IPS-20b (cell line): ENCODE results near the gene ZFYVE21.

ENCODE experiments used
- H3K27ac ChIP-seq: one replicate; pipeline ENCODE4 v1.5.1; 2013; ENCODE audit warnings: low read length
- H3K27me3 ChIP-seq: 2 replicates; pipeline ENCODE4 v1.6.1; 2013; ENCODE audit warnings: mild to moderate bottlenecking, low read length, inconsistent platforms; ENCODE audit not compliant: insufficient read depth
- H3K36me3 ChIP-seq: 2 replicates; pipeline ENCODE4 v1.6.1; 2013; ENCODE audit warnings: low read depth, mild to moderate bottlenecking, inconsistent platforms, low read length, moderate library complexity; ENCODE audit not compliant: insufficient read depth
- H3K4me1 ChIP-seq: 2 replicates; pipeline ENCODE4 v1.6.1; 2013; ENCODE audit warnings: mild to moderate bottlenecking, control low read depth, inconsistent platforms, low read length, moderate library complexity; ENCODE audit not compliant: insufficient read depth
- H3K4me3 ChIP-seq: 2 replicates; pipeline ENCODE4 v1.5.1; 2013; ENCODE audit warnings: mild to moderate bottlenecking, low read length, inconsistent platforms
- H3K9ac ChIP-seq: 2 replicates; pipeline ENCODE4 v1.6.1; 2013; ENCODE audit warnings: low read depth, mild to moderate bottlenecking, inconsistent platforms, low read length, moderate library complexity
- H3K9me3 ChIP-seq: 2 replicates; pipeline ENCODE4 v1.6.1; 2013; ENCODE audit warnings: mild to moderate bottlenecking, low read depth, low read length, inconsistent platforms; ENCODE audit not compliant: insufficient read depth

Gene ZFYVE21

GRCh38 chr14:103715052-103716000 is at the start of gene ZFYVE21, which contains the start of gene XRCC3:
Gene ZFYVE21 (plus strand): TSS chr14:103715810. CDS start chr14:103715842, 32 bp downstream.
Gene XRCC3 (minus strand): TSS chr14:103715451. CDS start chr14:103711087, 4,364 bp downstream.
- H3K27me3 ChIP-seq = peaks cover 4% of the 10 kb centered on the region; the same call in 1 of the 2 replicates
- peak within 1 kb of the TSS; percentile 72 for H3K4me3 ChIP-seq
- H3K9ac ChIP-seq = peak within 1 kb of the TSS; percentile 86
- no peak within 1 kb of the TSS for H3K27ac ChIP-seq
- H3K36me3 ChIP-seq = peaks cover 9% of the 10 kb centered on the region
- H3K9me3 ChIP-seq = no peaks in the 10 kb centered on the region
- peaks cover 14% of the 10 kb centered on the region for H3K4me1 ChIP-seq

DNA sequence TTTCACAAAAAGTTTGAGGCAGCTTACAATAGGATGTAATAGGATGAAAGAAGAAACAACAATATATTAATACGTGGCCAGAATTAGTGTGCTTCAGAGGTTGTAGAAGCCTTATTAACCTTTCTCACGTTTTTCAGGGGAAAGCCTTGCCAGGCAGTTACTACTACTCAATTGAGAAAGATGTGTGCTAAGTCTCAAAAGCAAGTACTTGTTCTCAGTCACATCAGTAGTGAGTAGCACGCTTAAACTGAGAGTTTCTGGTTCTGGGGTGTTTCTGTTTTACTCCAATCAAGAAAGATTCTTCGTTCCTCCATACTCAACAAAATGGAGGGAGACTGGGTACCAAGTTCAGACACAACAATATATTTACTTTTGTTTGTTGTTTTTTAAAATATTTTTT is 47.9 kb upstream of the ZFYVE21 start:
- Histone ChIP-seq H3K27me3 (no peaks in the 10 kb centered on the region), H3K4me1 (no peaks in the 10 kb centered on the region), H3K4me3 (no peak overlapping the region), H3K9ac (no peak overlapping the region), H3K9me3 (no peaks in the 10 kb centered on the region), H3K27ac (no peak overlapping the region), H3K36me3 (peaks cover 80% of the 10 kb centered on the region)

GRCh38 chr14:103668117-103668516 is 47.5 kb upstream of the ZFYVE21 start:
- Histone ChIP-seq H3K9ac (no peak overlapping the region), H3K27me3 (no peaks in the 10 kb centered on the region), H3K36me3 (peaks cover 80% of the 10 kb centered on the region), H3K4me1 (no peaks in the 10 kb centered on the region), H3K27ac (no peak overlapping the region), H3K4me3 (no peak overlapping the region), H3K9me3 (no peaks in the 10 kb centered on the region)

DNA sequence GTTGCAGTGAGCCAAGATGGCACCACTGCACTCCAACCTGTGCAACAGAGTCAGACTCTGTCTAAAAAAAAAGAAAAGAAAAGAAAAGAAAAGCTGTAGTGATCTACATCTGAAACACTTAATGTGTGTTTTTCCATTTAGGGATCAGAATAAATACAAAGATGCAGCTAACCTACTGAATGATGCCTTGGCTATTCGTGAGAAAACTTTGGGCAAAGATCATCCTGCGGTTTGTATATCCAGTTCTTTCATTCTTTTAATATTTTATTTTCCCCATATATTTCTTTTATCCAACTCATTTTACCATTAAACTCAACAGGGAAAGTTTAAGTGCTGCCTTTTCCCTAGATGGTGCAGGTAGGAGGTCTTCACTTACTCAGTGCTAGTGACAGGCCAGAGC is 46.2 kb upstream of the ZFYVE21 start:
- no peaks in the 10 kb centered on the region for H3K9me3 ChIP-seq
- H3K27ac ChIP-seq = no peak overlapping the region
- H3K9ac ChIP-seq = no peak overlapping the region
- H3K4me3 ChIP-seq = no peak overlapping the region
- peaks cover 80% of the 10 kb centered on the region for H3K36me3 ChIP-seq
- H3K27me3 ChIP-seq = no peaks in the 10 kb centered on the region
- H3K4me1 ChIP-seq = no peaks in the 10 kb centered on the region

GRCh38 chr14:103671911-103672310 is 43.7 kb upstream of the ZFYVE21 start:
- Histone ChIP-seq H3K27me3 (no peaks in the 10 kb centered on the region), H3K36me3 (peaks cover 92% of the 10 kb centered on the region), H3K9me3 (no peaks in the 10 kb centered on the region), H3K27ac (no peak overlapping the region), H3K4me1 (no peaks in the 10 kb centered on the region), H3K4me3 (no peak overlapping the region), H3K9ac (no peak overlapping the region)

- peaks cover 100% of the 10 kb centered on the region for H3K36me3 ChIP-seq
- no peak overlapping the region for H3K4me3 ChIP-seq
- H3K9ac ChIP-seq = no peak overlapping the region
Observed at GRCh38 chr14:103675957-103676356, 39.7 kb upstream of the ZFYVE21 start.

GRCh38 chr14:103676881-103677675 is 38.5 kb upstream of the ZFYVE21 start:
- Histone ChIP-seq H3K4me1 (no peaks in the 10 kb centered on the region), H3K4me3 (no peak overlapping the region), H3K27ac (no peak overlapping the region), H3K27me3 (no peaks in the 10 kb centered on the region), H3K36me3 (peaks cover 98% of the 10 kb centered on the region), H3K9me3 (no peaks in the 10 kb centered on the region), H3K9ac (no peak overlapping the region)

More at GRCh38 chr14:103675957-103676356, 39.7 kb upstream of the ZFYVE21 start:
- no peaks in the 10 kb centered on the region for H3K27me3 ChIP-seq
- no peak overlapping the region for H3K27ac ChIP-seq
- H3K9me3 ChIP-seq = no peaks in the 10 kb centered on the region
- H3K4me1 ChIP-seq = no peaks in the 10 kb centered on the region

DNA sequence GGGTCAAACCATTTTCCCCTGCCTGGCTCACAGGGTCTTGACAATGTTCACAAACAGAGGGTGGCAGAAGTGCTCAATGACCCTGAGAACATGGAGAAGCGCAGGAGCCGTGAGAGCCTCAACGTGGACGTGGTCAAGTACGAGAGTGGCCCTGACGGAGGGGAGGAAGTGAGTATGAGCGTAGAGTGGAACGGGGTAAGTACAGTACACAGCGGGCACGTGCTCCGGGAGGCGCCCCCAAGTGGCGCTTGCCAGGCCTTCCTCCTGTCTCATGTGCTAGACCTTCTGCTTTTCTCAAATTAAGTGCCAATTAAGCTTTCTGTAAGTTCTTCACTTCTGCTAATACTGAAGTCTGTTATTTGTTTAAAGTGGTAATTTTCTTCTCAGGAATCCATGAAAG is 36.3 kb upstream of the ZFYVE21 start:
- Histone ChIP-seq H3K27me3 (no peaks in the 10 kb centered on the region), H3K27ac (no peak overlapping the region), H3K4me1 (no peaks in the 10 kb centered on the region), H3K9me3 (no peaks in the 10 kb centered on the region), H3K9ac (no peak overlapping the region), H3K36me3 (peaks cover 93% of the 10 kb centered on the region), H3K4me3 (no peak overlapping the region)

DNA sequence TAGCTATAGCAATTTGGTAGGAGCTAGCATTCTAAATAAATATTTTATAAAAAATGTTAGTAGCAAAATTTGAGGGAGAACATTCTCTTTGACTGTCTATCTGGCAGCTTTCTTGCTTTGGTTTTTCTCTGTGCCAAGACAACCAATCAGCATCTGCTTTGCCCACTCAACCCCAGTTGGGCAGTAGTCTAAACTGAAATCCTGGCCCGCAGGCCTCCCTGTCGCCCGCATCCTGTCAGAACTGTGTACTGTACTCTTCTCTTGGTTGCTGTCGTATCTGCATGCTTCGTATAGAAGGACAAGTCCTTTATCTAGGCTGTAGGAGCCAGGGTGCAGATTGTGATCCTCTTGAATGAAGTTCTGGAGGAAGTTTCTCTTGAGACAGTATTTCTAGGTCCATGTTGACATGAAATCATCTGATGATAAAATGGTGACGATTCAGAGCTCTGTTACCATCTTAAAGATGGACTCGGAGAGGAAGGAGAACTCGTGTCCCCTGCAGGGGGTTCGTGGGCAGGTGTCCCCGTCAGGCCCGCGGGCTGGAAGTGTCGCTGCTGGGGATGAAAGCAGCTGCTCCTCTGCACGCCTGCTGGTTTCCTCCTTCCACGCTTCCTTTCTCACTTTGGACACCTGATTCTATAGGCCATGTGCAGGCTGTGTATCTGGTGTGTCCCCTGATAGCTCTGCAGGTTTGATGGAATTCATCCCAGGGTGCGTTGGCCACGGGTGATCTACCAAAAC is 34.9 kb upstream of the ZFYVE21 start:
- Histone ChIP-seq H3K9me3 (no peaks in the 10 kb centered on the region), H3K36me3 (peaks cover 93% of the 10 kb centered on the region), H3K4me3 (no peak overlapping the region), H3K27me3 (no peaks in the 10 kb centered on the region), H3K9ac (no peak overlapping the region), H3K4me1 (no peaks in the 10 kb centered on the region), H3K27ac (no peak overlapping the region)

- H3K4me1 ChIP-seq = no peaks in the 10 kb centered on the region
- H3K36me3 ChIP-seq = peaks cover 92% of the 10 kb centered on the region
- no peak overlapping the region for H3K9ac ChIP-seq
- no peaks in the 10 kb centered on the region for H3K27me3 ChIP-seq
- H3K27ac ChIP-seq = no peak overlapping the region
- H3K9me3 ChIP-seq = no peaks in the 10 kb centered on the region
- H3K4me3 ChIP-seq = no peak overlapping the region
Observed at GRCh38 chr14:103683139-103683538, 32.5 kb upstream of the ZFYVE21 start.

DNA sequence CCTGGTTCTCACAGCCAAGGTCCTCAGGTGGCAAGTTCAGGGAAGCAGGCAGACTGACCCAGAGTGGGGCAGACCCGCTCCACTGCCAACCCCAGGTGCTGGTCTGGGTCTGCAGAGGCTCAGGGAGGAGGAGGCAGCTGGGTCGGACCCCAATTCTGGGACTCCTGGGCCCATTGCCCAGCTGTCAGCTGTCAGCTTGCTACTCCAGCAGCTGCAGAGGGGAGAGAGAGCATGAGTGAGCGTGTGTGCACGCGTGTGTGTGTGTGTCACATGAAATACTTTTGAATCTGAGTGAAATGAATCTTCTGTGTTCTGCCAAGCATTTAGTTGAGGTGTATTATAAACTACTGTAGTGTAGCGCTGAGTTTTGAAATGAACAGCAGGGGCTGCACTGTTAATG is 31.1 kb upstream of the ZFYVE21 start:
- Histone ChIP-seq H3K9me3 (no peaks in the 10 kb centered on the region), H3K27me3 (no peaks in the 10 kb centered on the region), H3K9ac (no peak overlapping the region), H3K4me3 (no peak overlapping the region), H3K4me1 (0 out of 2 replicates have a peak, but pooled peaks cover 2% of the 10 kb centered on the region), H3K27ac (no peak overlapping the region), H3K36me3 (peaks cover 91% of the 10 kb centered on the region)
